IMR-90 (cell line): Measurements from ENCODE around the gene PRM3. TPM values are rescaled to one million over a fixed set of nuclear protein-coding genes. Genes with fewer than 3 reads are reported as not detected.

Experiments
- ATAC-seq: fragments of 200-7000 bp; cut with Tn5 transposase; 2 replicates; pipeline ENCODE4 v1.9.1; 2020; ENCODE audit warnings: low read depth, mild to moderate bottlenecking, moderate library complexity
- BruUV-seq: library from RNA; stranded (reverse); fragments of 400-500 nt; replicated peaks from 2 replicates; lab custom pipeline; 2021; lab: Mats Ljungman, UMichigan
- CTCF ChIA-PET: fragments of 300-600 bp; formaldehyde crosslinking; extraction: SDS; loops from one replicate; lab custom pipeline; 2021; ENCODE audit warnings: antibody characterized with exemption; lab: Yijun Ruan, JAX
- POLR2A ChIA-PET: fragments of 300-600 bp; sonication (Branson Sonifier 250); formaldehyde crosslinking; loops from one replicate; lab custom pipeline; 2022; ENCODE audit warnings: antibody characterized with exemption; ENCODE audit not compliant: unreplicated experiment; lab: Charles Lee
- DNase-seq: peaks from one replicate; pipeline ENCODE4 v3.0.0; 2013
- H2AFZ ChIP-seq: replicated peaks from 2 replicates; pipeline ENCODE3; 2013; ENCODE audit warnings: low read length, mild to moderate bottlenecking; ENCODE audit not compliant: poor library complexity
- H2AK5ac ChIP-seq: 2 replicates; pipeline ENCODE4 v1.6.1; 2013; ENCODE audit warnings: low read depth, low read length, inconsistent platforms
- H2AK9ac ChIP-seq: replicated peaks from 2 replicates; pipeline ENCODE3; 2013; ENCODE audit warnings: mild to moderate bottlenecking, low read depth, low read length, moderate library complexity; ENCODE audit not compliant: poor library complexity
- H2BK120ac ChIP-seq: 2 replicates; pipeline ENCODE4 v1.6.1; 2013; ENCODE audit warnings: low read depth, low read length, inconsistent platforms
- H2BK15ac ChIP-seq: 3 replicates; pipeline ENCODE4 v1.6.1; 2013; ENCODE audit warnings: low read depth, low read length, inconsistent platforms
- H2BK20ac ChIP-seq: 2 replicates; pipeline ENCODE4 v1.6.1; 2013; ENCODE audit warnings: low read depth, mild to moderate bottlenecking, inconsistent platforms, low read length, moderate library complexity
- H2BK5ac ChIP-seq: 2 replicates; pipeline ENCODE4 v1.6.1; 2013; ENCODE audit warnings: mild to moderate bottlenecking, low read depth, low read length, inconsistent platforms; ENCODE audit not compliant: poor library complexity, severe bottlenecking
- H3K14ac ChIP-seq: replicated peaks from 2 replicates; pipeline ENCODE4 v1.6.1; 2013; ENCODE audit warnings: low read depth, low read length, inconsistent platforms
- H3K18ac ChIP-seq: 2 replicates; pipeline ENCODE4 v1.6.1; 2013; ENCODE audit warnings: low read depth, low read length, control low read depth
- H3K23ac ChIP-seq: 2 replicates; pipeline ENCODE4 v1.6.1; 2013; ENCODE audit warnings: low read depth, low read length, inconsistent platforms
- H3K27ac ChIP-seq: 2 replicates; pipeline ENCODE4 v1.5.1; 2013; ENCODE audit warnings: mild to moderate bottlenecking, control low read depth, low read length; ENCODE audit not compliant: insufficient read depth
- H3K27me3 ChIP-seq: 2 replicates; pipeline ENCODE4 v1.6.1; 2013; ENCODE audit warnings: low read length; ENCODE audit not compliant: control insufficient read depth, insufficient read depth
- H3K36me3 ChIP-seq: 2 replicates; pipeline ENCODE4 v1.6.1; 2013; ENCODE audit warnings: low read length, mixed read lengths; ENCODE audit not compliant: control insufficient read depth, insufficient read depth
- H3K4ac ChIP-seq: 2 replicates; pipeline ENCODE4 v1.6.1; 2013; ENCODE audit warnings: low read depth, low read length, inconsistent platforms
- H3K4me1 ChIP-seq: 2 replicates; pipeline ENCODE4 v1.6.1; 2013; ENCODE audit warnings: low read length, mixed read lengths; ENCODE audit not compliant: control insufficient read depth, insufficient read depth
- H3K4me2 ChIP-seq: 2 replicates; pipeline ENCODE4 v1.6.1; 2013; ENCODE audit warnings: low read depth, mild to moderate bottlenecking, control low read depth, low read length, moderate library complexity
- H3K4me3 ChIP-seq: 2 replicates; pipeline ENCODE4 v1.5.1; 2013; ENCODE audit warnings: low read depth, mild to moderate bottlenecking, control low read depth, low read length, moderate library complexity; ENCODE audit not compliant: insufficient read depth
- H3K56ac ChIP-seq: 2 replicates; pipeline ENCODE4 v1.6.1; 2013; ENCODE audit warnings: low read length, inconsistent platforms; ENCODE audit not compliant: insufficient read depth; ENCODE audit errors: extremely low read depth
- H3K79me1 ChIP-seq, 2 experiments: 2 replicates each; pipeline ENCODE4 v1.6.1; 2013; ENCODE audit warnings: low read length in 2 of 2, inconsistent platforms in 1 of 2, low read depth in 1 of 2
- H3K9ac ChIP-seq: 2 replicates; pipeline ENCODE4 v1.6.1; 2013; ENCODE audit warnings: low read depth, low read length, control low read depth
- H3K9me1 ChIP-seq: 2 replicates; pipeline ENCODE4 v1.6.1; 2013; ENCODE audit warnings: low read length, inconsistent platforms; ENCODE audit not compliant: insufficient read depth
- H3K9me3 ChIP-seq: 2 replicates; pipeline ENCODE4 v1.6.1; 2013; ENCODE audit warnings: low read length; ENCODE audit not compliant: control insufficient read depth, insufficient read depth
- H4K20me1 ChIP-seq: 2 replicates; pipeline ENCODE4 v1.6.1; 2013; ENCODE audit warnings: low read length, inconsistent platforms; ENCODE audit not compliant: insufficient read depth
- H4K5ac ChIP-seq: 2 replicates; pipeline ENCODE4 v1.6.1; 2013; ENCODE audit warnings: mild to moderate bottlenecking, low read depth, low read length, control low read depth
- H4K8ac ChIP-seq, 2 experiments: 2 replicates each; pipeline ENCODE4 v1.6.1; 2013; ENCODE audit warnings: low read depth in 2 of 2, low read length in 2 of 2, control low read depth in 1 of 2, inconsistent platforms in 1 of 2
- H4K91ac ChIP-seq: 2 replicates; pipeline ENCODE4 v1.6.1; 2013; ENCODE audit warnings: low read depth, low read length, inconsistent platforms; ENCODE audit not compliant: insufficient read depth
- CHD1 ChIP-seq: IDR thresholded peaks from 2 replicates; pipeline ENCODE4 v1.6.1; 2012; ENCODE audit warnings: low read depth, low read length, improper control_type of control experiment
- CTCF ChIP-seq: conservative IDR thresholded peaks from 2 replicates; pipeline ENCODE4 v1.5.1; 2012; ENCODE audit warnings: mild to moderate bottlenecking, low read depth, low read length, improper control_type of control experiment
- ELK1 ChIP-seq: fragments of 150-350 bp; IDR thresholded peaks from 2 replicates; pipeline ENCODE4 v1.6.1; 2016; ENCODE audit warnings: low read depth, mild to moderate bottlenecking, low read length, moderate library complexity, borderline replicate concordance
- WGBS, 2 experiments: methylation state at CpG; one replicate each; pipeline versions ENCODE4 v1.1.5 to v1.1.7; 2013; ENCODE audit warnings: missing lambda C conversion rate in 2 of 2; ENCODE audit not compliant: insufficient read length in 1 of 2; ENCODE audit errors: extremely low coverage in 2 of 2; 5-methylcytosine and 5-hydroxymethylcytosine counted together
- dilution Hi-C: fragments of 300-500 bp; cut with HindIII; formaldehyde crosslinking; loops from one replicate; pipeline ENCODE4 v1.14.3; 2018; ENCODE audit warnings: low sequenced_read_pairs; ENCODE audit not compliant: unreplicated experiment
- in situ Hi-C: fragments of 300-500 bp; cut with MboI; formaldehyde crosslinking; loops from 3 replicates; pipeline ENCODE4 v1.14.3; 2019; ENCODE audit warnings: low sequenced_read_pairs, inconsistent platforms, mixed read lengths
- intact Hi-C: fragments of 100-400 bp; cut with micrococcal nuclease; formaldehyde crosslinking; loops from 2 replicates; pipeline ENCODE4 v1.10.0; 2022
- polyA plus RNA-seq, 3 experiments: library from polyadenylated mRNA; depleted of rRNA; stranded (reverse); fragments of >200 nt; gene quantifications; 2 replicates each; pipeline ENCODE4 v1.2.3, GENCODE V29; 2012; ENCODE audit warnings: low replicate concordance in 1 of 3
- total RNA-seq: library from RNA; depleted of rRNA; stranded (reverse); fragments of >200 nt; gene quantifications from 2 replicates; pipeline ENCODE4 v1.2.3, GENCODE V29; 2012

PRM3 gene
- total and polyA plus RNA-seq, 2 of the 4 experiments (the other 2 are of a cell fraction) = not detected

- Histone ChIP-seq H2AK5ac (no peak overlapping the region), H3K23ac (no peak overlapping the region), H3K27me3 (peaks cover 6% of the 10 kb centered on the region), H4K91ac (no peak overlapping the region), H3K18ac (no peak overlapping the region), H3K4me3 (no peak overlapping the region), H3K9me3 (no peaks in the 10 kb centered on the region), H4K5ac (no peak overlapping the region), H3K56ac (no peak overlapping the region), H3K9ac (no peak overlapping the region), H2BK15ac (no peak overlapping the region), H3K14ac (no peak overlapping the region), H4K20me1 (no peaks in the 10 kb centered on the region), H2AK9ac (no peak overlapping the region), H3K36me3 (no peaks in the 10 kb centered on the region), H2AFZ (no peak overlapping the region), H3K4me2 (no peak overlapping the region), H3K79me1 (no peaks in the 10 kb centered on the region), H4K8ac (no peak overlapping the region), H2BK120ac (no peak overlapping the region), H3K4ac (no peak overlapping the region), H2BK20ac (no peak overlapping the region), H3K27ac (no peak overlapping the region), H2BK5ac (no peak overlapping the region), H3K9me1 (no peaks in the 10 kb centered on the region; the same call in 1 of the 2 replicates), H3K4me1 (0 out of 2 replicates have a peak, but pooled peaks cover 2% of the 10 kb centered on the region)
- dilution Hi-C loops (no loop called here), intact Hi-C loops (no loop called here), in situ Hi-C loops (no loop called here)
- TF ChIP-seq CHD1 (no peak), ELK1 (no peak), CTCF (no peak)
- DNase-seq (no peak), ATAC-seq (no peak)
- ChIA-PET POLR2A (no interaction called here), CTCF (no interaction called here)
- BruUV-seq = no TSS peak
- 73% methylated on average over 3 of the region's 10 CpGs; no CpG with 5 or more reads in 1 of the 2 experiments for WGBS, 2 experiments
These were observed 33.5 kb downstream of the PRM3 start for GRCh38 chr16:11239644-11240632.
